ENCODE results near the gene ARMH3. TPM values are rescaled to one million over a fixed set of nuclear protein-coding genes. Genes with fewer than 3 reads are reported as not detected.

The ARMH3 gene
- total and polyA plus RNA-seq, 4 donors = 14.0 to 25.1 (median 20.8) TPM

- DNase-seq (ENCODE audit: low read depth in 4 of 6, low spot score in 6 of 6) = no peak
- Histone ChIP-seq H3K4me3 (ENCODE audit: low read depth, low read length) (no peak overlapping the region), H3K36me3 (ENCODE audit: control insufficient read depth, insufficient read depth, low read length) (no peaks in the 10 kb centered on the region), H3K4me1 (ENCODE audit: control insufficient read depth, insufficient read depth, low read length) (peaks cover 7% of the 10 kb centered on the region), H3K9me3 (ENCODE audit: control insufficient read depth, insufficient read depth, low read length) (no peaks in the 10 kb centered on the region), H3K27me3 (ENCODE audit: control insufficient read depth, insufficient read depth, low read length) (no peaks in the 10 kb centered on the region), H3K27ac (ENCODE audit: low read depth, low read length) (no peak overlapping the region)
- WGBS (ENCODE audit: insufficient coverage) = no CpG with 5 or more reads among the region's 2 CpGs
Observed at GRCh38 chr10:101881036-101881774, 174.8 kb downstream of the ARMH3 start.

GRCh38 chr10:101880232-101880573, 175.8 kb downstream of the ARMH3 start:
- Histone ChIP-seq H3K36me3 (ENCODE audit: control insufficient read depth, insufficient read depth, low read length) (no peaks in the 10 kb centered on the region), H3K27ac (ENCODE audit: low read depth, low read length) (no peak overlapping the region), H3K27me3 (ENCODE audit: control insufficient read depth, insufficient read depth, low read length) (no peaks in the 10 kb centered on the region), H3K9me3 (ENCODE audit: control insufficient read depth, insufficient read depth, low read length) (no peaks in the 10 kb centered on the region), H3K4me3 (ENCODE audit: low read depth, low read length) (no peak overlapping the region), H3K4me1 (ENCODE audit: control insufficient read depth, insufficient read depth, low read length) (peaks cover 7% of the 10 kb centered on the region)
- no peak for DNase-seq (ENCODE audit: low read depth in 4 of 6, low spot score in 6 of 6)
- no CpG with 5 or more reads among the region's 2 CpGs for WGBS (ENCODE audit: insufficient coverage)

- no peak overlapping the region for H3K27ac ChIP-seq (ENCODE audit: low read depth, low read length)
- DNase-seq (ENCODE audit: low read depth in 4 of 6, low spot score in 6 of 6) = peak in 2 of 6 donors; percentile 46 to 82
- H3K36me3 ChIP-seq (ENCODE audit: control insufficient read depth, insufficient read depth, low read length) = no peaks in the 10 kb centered on the region
- H3K4me3 ChIP-seq (ENCODE audit: low read depth, low read length) = no peak overlapping the region
- WGBS (ENCODE audit: insufficient coverage) = 49% methylated on average over 7 of the region's 13 CpGs
- H3K9me3 ChIP-seq (ENCODE audit: control insufficient read depth, insufficient read depth, low read length) = no peaks in the 10 kb centered on the region
- H3K4me1 ChIP-seq (ENCODE audit: control insufficient read depth, insufficient read depth, low read length) = peaks cover 7% of the 10 kb centered on the region
- no peaks in the 10 kb centered on the region for H3K27me3 ChIP-seq (ENCODE audit: control insufficient read depth, insufficient read depth, low read length)
Observed at GRCh38 chr10:101879456-101880231, 176.3 kb downstream of the ARMH3 start.

GRCh38 chr10:101878869-101879268, 177.1 kb downstream of the ARMH3 start:
- 38% methylated on average over 3 of the region's 3 CpGs for WGBS (ENCODE audit: insufficient coverage)

GRCh38 chr10:101875068-101875688, 180.8 kb downstream of the ARMH3 start:
- H3K9me3 ChIP-seq (ENCODE audit: control insufficient read depth, insufficient read depth, low read length) = no peaks in the 10 kb centered on the region
- H3K27me3 ChIP-seq (ENCODE audit: control insufficient read depth, insufficient read depth, low read length) = no peaks in the 10 kb centered on the region
- no peak for DNase-seq (ENCODE audit: low read depth in 4 of 6, low spot score in 6 of 6)
- no peaks in the 10 kb centered on the region for H3K36me3 ChIP-seq (ENCODE audit: control insufficient read depth, insufficient read depth, low read length)
- peaks cover 7% of the 10 kb centered on the region for H3K4me1 ChIP-seq (ENCODE audit: control insufficient read depth, insufficient read depth, low read length)
- WGBS (ENCODE audit: insufficient coverage) = 62% methylated on average over 2 of the region's 3 CpGs
- H3K4me3 ChIP-seq (ENCODE audit: low read depth, low read length) = no peak overlapping the region
- H3K27ac ChIP-seq (ENCODE audit: low read depth, low read length) = no peak overlapping the region

More at GRCh38 chr10:101878869-101879268, 177.1 kb downstream of the ARMH3 start:
- no peaks in the 10 kb centered on the region for H3K9me3 ChIP-seq (ENCODE audit: control insufficient read depth, insufficient read depth, low read length)
- H3K4me3 ChIP-seq (ENCODE audit: low read depth, low read length) = no peak overlapping the region
- DNase-seq (ENCODE audit: low read depth in 4 of 6, low spot score in 6 of 6) = peak in 2 of 6 donors; percentile 28 to 60
- peaks cover 7% of the 10 kb centered on the region for H3K4me1 ChIP-seq (ENCODE audit: control insufficient read depth, insufficient read depth, low read length)
- H3K27me3 ChIP-seq (ENCODE audit: control insufficient read depth, insufficient read depth, low read length) = no peaks in the 10 kb centered on the region
- no peak overlapping the region for H3K27ac ChIP-seq (ENCODE audit: low read depth, low read length)
- no peaks in the 10 kb centered on the region for H3K36me3 ChIP-seq (ENCODE audit: control insufficient read depth, insufficient read depth, low read length)

GRCh38 chr10:101874252-101874651, 181.7 kb downstream of the ARMH3 start:
- H3K4me1 ChIP-seq (ENCODE audit: control insufficient read depth, insufficient read depth, low read length) = no peaks in the 10 kb centered on the region
- no peaks in the 10 kb centered on the region for H3K36me3 ChIP-seq (ENCODE audit: control insufficient read depth, insufficient read depth, low read length)
- no peak for DNase-seq (ENCODE audit: low read depth in 4 of 6, low spot score in 6 of 6)
- H3K27me3 ChIP-seq (ENCODE audit: control insufficient read depth, insufficient read depth, low read length) = no peaks in the 10 kb centered on the region
- H3K4me3 ChIP-seq (ENCODE audit: low read depth, low read length) = no peak overlapping the region
- no peak overlapping the region for H3K27ac ChIP-seq (ENCODE audit: low read depth, low read length)
- H3K9me3 ChIP-seq (ENCODE audit: control insufficient read depth, insufficient read depth, low read length) = no peaks in the 10 kb centered on the region

GRCh38 chr10:101867931-101868330, 188.0 kb downstream of the ARMH3 start:
- no peaks in the 10 kb centered on the region for H3K4me1 ChIP-seq (ENCODE audit: control insufficient read depth, insufficient read depth, low read length)
- H3K4me3 ChIP-seq (ENCODE audit: low read depth, low read length) = no peak overlapping the region
- no peak for DNase-seq (ENCODE audit: low read depth in 4 of 6, low spot score in 6 of 6)
- H3K36me3 ChIP-seq (ENCODE audit: control insufficient read depth, insufficient read depth, low read length) = no peaks in the 10 kb centered on the region
- H3K27me3 ChIP-seq (ENCODE audit: control insufficient read depth, insufficient read depth, low read length) = no peaks in the 10 kb centered on the region
- WGBS (ENCODE audit: insufficient coverage) = no CpG with 5 or more reads among the region's 1 CpG
- no peaks in the 10 kb centered on the region for H3K9me3 ChIP-seq (ENCODE audit: control insufficient read depth, insufficient read depth, low read length)
- no peak overlapping the region for H3K27ac ChIP-seq (ENCODE audit: low read depth, low read length)

- no CpG with 5 or more reads among the region's 2 CpGs for WGBS (ENCODE audit: insufficient coverage)
Observed at GRCh38 chr10:101859530-101859929, 196.4 kb downstream of the ARMH3 start.

GRCh38 chr10:101858723-101859500, 197.1 kb downstream of the ARMH3 start:
- WGBS (ENCODE audit: insufficient coverage) = 100% methylated on average over 1 of the region's 3 CpGs
- no peaks in the 10 kb centered on the region for H3K4me1 ChIP-seq (ENCODE audit: control insufficient read depth, insufficient read depth, low read length)
- H3K9me3 ChIP-seq (ENCODE audit: control insufficient read depth, insufficient read depth, low read length) = no peaks in the 10 kb centered on the region
- H3K27ac ChIP-seq (ENCODE audit: low read depth, low read length) = no peak overlapping the region
- no peaks in the 10 kb centered on the region for H3K27me3 ChIP-seq (ENCODE audit: control insufficient read depth, insufficient read depth, low read length)
- no peak for DNase-seq (ENCODE audit: low read depth in 4 of 6, low spot score in 6 of 6)
- no peaks in the 10 kb centered on the region for H3K36me3 ChIP-seq (ENCODE audit: control insufficient read depth, insufficient read depth, low read length)
- no peak overlapping the region for H3K4me3 ChIP-seq (ENCODE audit: low read depth, low read length)

More at GRCh38 chr10:101859530-101859929, 196.4 kb downstream of the ARMH3 start:
- Histone ChIP-seq H3K27ac (ENCODE audit: low read depth, low read length) (no peak overlapping the region), H3K4me3 (ENCODE audit: low read depth, low read length) (no peak overlapping the region), H3K9me3 (ENCODE audit: control insufficient read depth, insufficient read depth, low read length) (no peaks in the 10 kb centered on the region), H3K27me3 (ENCODE audit: control insufficient read depth, insufficient read depth, low read length) (no peaks in the 10 kb centered on the region), H3K36me3 (ENCODE audit: control insufficient read depth, insufficient read depth, low read length) (no peaks in the 10 kb centered on the region), H3K4me1 (ENCODE audit: control insufficient read depth, insufficient read depth, low read length) (no peaks in the 10 kb centered on the region)
- DNase-seq (ENCODE audit: low read depth in 4 of 6, low spot score in 6 of 6) = no peak
